ENCODE data around the gene GALT. TPM values are rescaled to one million over a fixed set of nuclear protein-coding genes. Genes with fewer than 3 reads are reported as not detected.
"Not testable (repeated sequence)": the region's sequence is repeated elsewhere in the genome, so short reads cannot be mapped to it uniquely, and the experiment has no call there.

Gene GALT
- total RNA-seq, 2 donors from 2014 or later = 44.3 to 49.3 TPM

DNA sequence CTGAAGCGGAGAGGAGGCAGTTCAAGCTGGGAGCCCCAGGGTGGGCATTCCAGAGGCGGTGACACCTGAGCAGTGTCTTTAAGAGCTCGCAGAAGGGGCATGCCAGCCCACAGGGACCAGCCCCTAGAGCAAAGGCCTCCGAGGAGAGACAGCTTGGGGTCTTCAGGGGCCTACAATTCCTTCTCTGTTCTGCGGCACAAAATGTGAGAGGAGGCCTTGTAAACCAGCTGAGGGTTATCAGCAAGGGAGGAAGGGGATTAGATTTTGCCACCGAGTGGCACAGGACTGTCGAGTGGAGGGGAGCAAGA is 8.4 kb upstream of the GALT start:
- H3K27me3 ChIP-seq (ENCODE audit: control insufficient read depth, insufficient read depth, low read length, poor library complexity, severe bottlenecking) = no peaks in the 10 kb centered on the region
- H3K27ac Mint-ChIP-seq = peak overlapping the region; percentile 79
- peak overlapping the region; percentile 84 for H3K4me3 ChIP-seq (ENCODE audit: low read length)
- no peak for DNase-seq
- TF ChIP-seq, protein P1, sequence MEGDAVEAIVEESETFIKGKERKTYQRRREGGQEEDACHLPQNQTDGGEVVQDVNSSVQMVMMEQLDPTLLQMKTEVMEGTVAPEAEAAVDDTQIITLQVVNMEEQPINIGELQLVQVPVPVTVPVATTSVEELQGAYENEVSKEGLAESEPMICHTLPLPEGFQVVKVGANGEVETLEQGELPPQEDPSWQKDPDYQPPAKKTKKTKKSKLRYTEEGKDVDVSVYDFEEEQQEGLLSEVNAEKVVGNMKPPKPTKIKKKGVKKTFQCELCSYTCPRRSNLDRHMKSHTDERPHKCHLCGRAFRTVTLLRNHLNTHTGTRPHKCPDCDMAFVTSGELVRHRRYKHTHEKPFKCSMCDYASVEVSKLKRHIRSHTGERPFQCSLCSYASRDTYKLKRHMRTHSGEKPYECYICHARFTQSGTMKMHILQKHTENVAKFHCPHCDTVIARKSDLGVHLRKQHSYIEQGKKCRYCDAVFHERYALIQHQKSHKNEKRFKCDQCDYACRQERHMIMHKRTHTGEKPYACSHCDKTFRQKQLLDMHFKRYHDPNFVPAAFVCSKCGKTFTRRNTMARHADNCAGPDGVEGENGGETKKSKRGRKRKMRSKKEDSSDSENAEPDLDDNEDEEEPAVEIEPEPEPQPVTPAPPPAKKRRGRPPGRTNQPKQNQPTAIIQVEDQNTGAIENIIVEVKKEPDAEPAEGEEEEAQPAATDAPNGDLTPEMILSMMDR (conservative IDR thresholded peaks at IDR 0.05) = no peak
- H3K36me3 Mint-ChIP-seq (ENCODE audit: low read depth) = peaks cover 11% of the 10 kb centered on the region
- no peaks in the 10 kb centered on the region for H3K9me3 ChIP-seq (ENCODE audit: control insufficient read depth, low read length)
- peak overlapping the region; percentile 15 for H3K9ac ChIP-seq (ENCODE audit: extremely low read depth, low read length, poor library complexity, severe bottlenecking)
- H3K27me3 Mint-ChIP-seq (ENCODE audit: insufficient read depth) = peaks cover 11% of the 10 kb centered on the region
- WGBS, 2 experiments (ENCODE audit: insufficient coverage in 1 of 2, insufficient read length in 1 of 2) = 34 to 53% methylated on average over 2 to 7 of the region's 7 CpGs
- H3K4me1 Mint-ChIP-seq = peaks cover 18% of the 10 kb centered on the region
- no peaks in the 10 kb centered on the region for H3K36me3 ChIP-seq (ENCODE audit: control insufficient read depth, insufficient read depth, low read length)
- H3K27ac ChIP-seq (ENCODE audit: low read depth, low read length) = no peak overlapping the region
- no peaks in the 10 kb centered on the region for H3K4me1 ChIP-seq (ENCODE audit: control insufficient read depth, insufficient read depth, low read length)
- no peaks in the 10 kb centered on the region for H3K9me3 Mint-ChIP-seq
- peak overlapping the region; percentile 69 for H3K4me3 Mint-ChIP-seq

DNA sequence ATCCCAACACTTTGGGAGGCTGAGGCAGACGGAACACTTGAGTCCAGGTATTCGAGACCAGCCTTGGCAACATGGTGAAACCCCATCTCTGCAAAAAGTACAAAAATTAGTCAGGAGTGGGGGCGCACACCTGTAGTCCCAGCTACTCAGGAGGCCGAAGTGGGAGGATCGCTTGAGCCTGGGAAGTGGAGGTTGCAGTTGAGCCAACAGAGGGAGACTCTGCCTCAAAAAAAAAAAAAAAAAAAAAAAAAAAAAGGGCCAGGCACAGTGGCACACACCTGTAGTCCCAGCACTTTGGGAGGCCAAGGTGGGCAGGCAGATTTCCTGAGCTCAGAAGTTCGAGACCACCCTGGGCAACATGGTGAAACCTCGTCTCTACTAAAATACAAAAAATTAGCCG is 7.2 kb upstream of the GALT start:
- not testable (repeated sequence) for H3K36me3 ChIP-seq (ENCODE audit: control insufficient read depth, insufficient read depth, low read length); DNase-seq; H3K27me3 ChIP-seq (ENCODE audit: control insufficient read depth, insufficient read depth, low read length, poor library complexity, severe bottlenecking); H3K4me1 ChIP-seq (ENCODE audit: control insufficient read depth, insufficient read depth, low read length); H3K9me3 ChIP-seq (ENCODE audit: control insufficient read depth, low read length); H3K27ac ChIP-seq (ENCODE audit: low read depth, low read length); H3K9me3 Mint-ChIP-seq; H3K4me3 Mint-ChIP-seq; H3K9ac ChIP-seq (ENCODE audit: extremely low read depth, low read length, poor library complexity, severe bottlenecking); H3K27ac Mint-ChIP-seq; H3K27me3 Mint-ChIP-seq (ENCODE audit: insufficient read depth); H3K4me3 ChIP-seq (ENCODE audit: low read length)
- Mint-ChIP-seq H3K36me3 (ENCODE audit: low read depth) (peaks cover 11% of the 10 kb centered on the region), H3K4me1 (peaks cover 19% of the 10 kb centered on the region)
- 82 to 92% methylated on average over 4 to 8 of the region's 8 CpGs for WGBS, 2 experiments (ENCODE audit: insufficient coverage in 1 of 2, insufficient read length in 1 of 2)

DNA sequence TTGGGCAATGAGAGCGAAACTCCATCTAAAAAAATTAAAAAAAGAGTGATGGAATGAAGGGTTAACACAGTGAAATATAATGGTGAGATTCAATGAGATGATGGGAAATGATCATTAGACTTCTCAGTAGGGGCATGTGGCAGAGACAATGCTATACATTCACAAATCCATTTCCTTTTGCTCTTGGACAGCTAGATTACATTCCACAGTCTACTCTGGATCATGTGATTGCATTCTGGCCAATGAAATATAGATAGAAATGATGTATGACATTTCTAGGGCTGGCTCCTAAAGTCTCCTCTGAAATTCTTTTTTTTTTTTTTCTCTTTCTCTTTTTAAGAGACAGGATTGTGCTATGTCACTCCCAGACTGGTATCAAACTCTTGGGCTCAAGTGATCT is 3.8 kb upstream of the GALT start:
- no peak overlapping the region for H3K27ac Mint-ChIP-seq
- no peak overlapping the region for H3K4me3 Mint-ChIP-seq
- no peaks in the 10 kb centered on the region for H3K9me3 ChIP-seq (ENCODE audit: control insufficient read depth, low read length)
- no peak overlapping the region for H3K4me3 ChIP-seq (ENCODE audit: low read length)
- H3K9me3 Mint-ChIP-seq = no peaks in the 10 kb centered on the region
- peaks cover 8% of the 10 kb centered on the region for H3K4me1 ChIP-seq (ENCODE audit: control insufficient read depth, insufficient read depth, low read length)
- TF ChIP-seq, protein P1 (conservative IDR thresholded peaks at IDR 0.05) = no peak
- H3K27ac ChIP-seq (ENCODE audit: low read depth, low read length) = no peak overlapping the region
- H3K27me3 Mint-ChIP-seq (ENCODE audit: insufficient read depth) = no peaks in the 10 kb centered on the region
- H3K36me3 Mint-ChIP-seq (ENCODE audit: low read depth) = no peaks in the 10 kb centered on the region
- WGBS, 2 experiments (ENCODE audit: insufficient coverage in 1 of 2, insufficient read length in 1 of 2) = 86 to 95% methylated on average over 1 of the region's 1 CpG
- no peak overlapping the region for H3K9ac ChIP-seq (ENCODE audit: extremely low read depth, low read length, poor library complexity, severe bottlenecking)
- no peaks in the 10 kb centered on the region for H3K36me3 ChIP-seq (ENCODE audit: control insufficient read depth, insufficient read depth, low read length)
- no peaks in the 10 kb centered on the region for H3K27me3 ChIP-seq (ENCODE audit: control insufficient read depth, insufficient read depth, low read length, poor library complexity, severe bottlenecking)
- no peak for DNase-seq
- peaks cover 32% of the 10 kb centered on the region for H3K4me1 Mint-ChIP-seq

DNA sequence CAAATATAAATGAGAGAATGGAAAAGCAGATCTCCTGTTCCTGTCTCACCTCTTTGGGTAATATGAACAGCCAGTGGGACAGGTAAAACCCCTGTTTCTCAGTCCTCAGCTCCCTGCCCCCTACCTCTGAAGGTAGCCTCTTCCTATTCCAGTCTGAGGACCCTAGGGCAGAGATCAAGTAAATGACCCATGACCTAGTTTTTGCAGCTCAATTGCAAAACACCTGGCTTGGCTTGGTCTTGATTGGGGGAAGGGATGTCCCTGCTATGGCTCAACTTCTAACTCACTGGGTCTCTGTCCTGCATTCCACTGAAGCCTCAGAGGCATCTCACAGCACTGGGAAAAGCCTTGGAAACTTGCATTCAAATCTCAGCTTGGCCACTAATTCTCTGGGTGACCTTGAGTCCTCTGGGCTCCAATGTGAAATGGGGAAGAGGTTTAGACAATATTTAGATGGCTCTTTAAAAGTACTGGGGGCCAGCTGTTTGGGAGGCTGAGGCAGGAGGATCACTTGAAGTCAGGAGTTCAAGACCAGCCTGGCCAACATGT is 1.6 kb upstream of the GALT start:
- H3K4me3 Mint-ChIP-seq = peak overlapping the region; percentile 14
- H3K4me1 ChIP-seq (ENCODE audit: control insufficient read depth, insufficient read depth, low read length) = peaks cover 14% of the 10 kb centered on the region
- H3K27ac Mint-ChIP-seq = peak overlapping the region; percentile 71

More for the DNA sequence above, 1.6 kb upstream of the GALT start:
- Histone ChIP-seq H3K36me3 (ENCODE audit: control insufficient read depth, insufficient read depth, low read length) (peaks cover 19% of the 10 kb centered on the region), H3K27ac (ENCODE audit: low read depth, low read length) (no peak overlapping the region), H3K9ac (ENCODE audit: extremely low read depth, low read length, poor library complexity, severe bottlenecking) (no peak overlapping the region), H3K4me3 (ENCODE audit: low read length) (no peak overlapping the region), H3K9me3 (ENCODE audit: control insufficient read depth, low read length) (no peaks in the 10 kb centered on the region), H3K27me3 (ENCODE audit: control insufficient read depth, insufficient read depth, low read length, poor library complexity, severe bottlenecking) (no peaks in the 10 kb centered on the region)
- TF ChIP-seq, protein P1 (conservative IDR thresholded peaks at IDR 0.05) = no peak
- H3K36me3 Mint-ChIP-seq (ENCODE audit: low read depth) = peaks cover 17% of the 10 kb centered on the region
- peaks cover 25% of the 10 kb centered on the region for H3K4me1 Mint-ChIP-seq
- H3K9me3 Mint-ChIP-seq = no peaks in the 10 kb centered on the region
- no peaks in the 10 kb centered on the region for H3K27me3 Mint-ChIP-seq (ENCODE audit: insufficient read depth)
- no peak for DNase-seq

Data from endodermal cell (in vitro differentiated cells).